GM18870 (cell line): ENCODE measurements around the gene FNBP1.

Experiments used
- ATAC-seq: cut with Tn5 transposase; IDR thresholded peaks from one replicate; pipeline ENCODE4 v1.9.1; 2021; ENCODE audit warnings: moderate library complexity; ENCODE audit not compliant: unreplicated experiment

FNBP1 gene

DNA sequence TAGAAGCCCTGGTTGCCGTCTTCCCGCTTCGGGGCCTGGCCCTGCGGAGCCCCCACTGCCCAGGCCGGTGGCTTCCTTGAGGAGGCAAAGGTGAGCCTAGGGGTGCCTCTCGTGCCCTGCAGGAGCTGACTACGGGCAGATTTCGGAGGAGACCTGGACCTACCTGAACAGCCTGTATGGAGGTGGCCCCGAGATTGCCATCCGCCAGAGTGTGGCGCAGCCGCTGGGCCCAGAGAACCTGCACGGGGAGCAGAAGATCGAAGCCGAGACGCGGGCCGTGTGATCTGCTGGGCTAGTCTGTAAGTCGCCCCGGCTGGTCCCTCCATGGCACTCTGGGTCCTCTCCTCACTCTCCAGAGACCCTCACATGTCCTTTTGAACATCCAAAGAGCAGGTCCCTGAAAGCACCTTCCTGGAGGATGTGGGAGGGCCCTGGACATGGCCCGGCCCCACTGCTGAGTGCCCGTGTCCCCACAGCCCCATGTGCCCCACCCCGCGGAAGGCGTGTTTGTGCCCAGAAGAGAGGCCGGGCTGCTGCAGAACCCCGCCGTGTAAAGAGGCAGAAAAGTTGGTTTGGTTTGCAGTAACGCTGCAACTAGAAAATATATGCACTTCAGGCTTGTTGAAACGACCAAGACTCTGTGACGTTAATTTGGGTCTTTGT is 162.9 kb downstream of the FNBP1 start:
- no peak for ATAC-seq

DNA sequence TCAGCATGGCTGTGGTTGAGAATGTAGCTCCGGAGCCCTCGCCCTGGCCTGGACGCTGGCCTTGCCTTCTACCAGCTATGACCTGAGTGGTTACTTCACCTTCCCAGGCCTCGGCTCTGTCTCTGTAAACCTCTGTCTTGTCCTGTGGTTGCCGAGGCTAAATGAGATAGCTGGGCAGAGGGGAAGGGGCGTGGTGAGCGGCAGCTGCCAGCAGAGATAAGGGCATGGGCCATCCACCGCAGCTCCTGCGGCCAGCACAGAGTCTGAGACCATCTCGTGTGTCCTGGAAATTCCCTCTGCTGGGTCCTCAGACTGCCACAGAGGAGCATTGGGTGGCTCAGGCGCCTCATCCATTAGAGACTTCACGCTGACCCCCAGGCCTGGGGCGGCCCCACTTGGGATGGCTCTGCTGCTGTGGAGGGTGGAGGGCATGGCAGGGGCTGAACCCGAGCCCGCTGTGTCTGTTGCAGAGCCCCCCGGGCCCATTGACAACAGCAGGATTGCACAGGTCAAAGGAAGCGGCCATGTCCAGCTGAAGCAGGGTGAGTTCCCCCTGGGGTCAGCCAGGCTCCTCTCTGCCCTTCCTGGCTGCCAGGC is 163.8 kb downstream of the FNBP1 start:
- no peak for ATAC-seq

DNA sequence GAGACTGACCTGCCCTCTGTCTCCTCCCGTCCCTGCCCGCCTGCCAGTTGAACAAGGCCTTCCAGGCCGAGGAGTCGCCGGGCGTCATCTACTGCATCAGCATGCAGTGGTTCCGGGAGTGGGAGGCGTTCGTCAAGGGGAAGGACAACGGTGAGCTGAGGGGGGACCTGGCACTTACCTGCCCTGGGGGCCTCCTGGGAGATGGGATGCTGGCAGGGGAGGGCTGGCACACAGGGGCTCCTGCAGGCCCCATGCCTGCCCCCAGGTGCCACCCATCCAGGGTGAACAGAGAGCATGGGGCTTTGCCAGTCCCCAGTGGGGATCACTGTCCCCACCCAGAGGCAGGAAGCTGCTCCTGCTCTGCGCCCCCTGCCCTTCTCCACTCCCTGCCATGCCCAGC is 164.7 kb downstream of the FNBP1 start:
- no peak for ATAC-seq

DNA sequence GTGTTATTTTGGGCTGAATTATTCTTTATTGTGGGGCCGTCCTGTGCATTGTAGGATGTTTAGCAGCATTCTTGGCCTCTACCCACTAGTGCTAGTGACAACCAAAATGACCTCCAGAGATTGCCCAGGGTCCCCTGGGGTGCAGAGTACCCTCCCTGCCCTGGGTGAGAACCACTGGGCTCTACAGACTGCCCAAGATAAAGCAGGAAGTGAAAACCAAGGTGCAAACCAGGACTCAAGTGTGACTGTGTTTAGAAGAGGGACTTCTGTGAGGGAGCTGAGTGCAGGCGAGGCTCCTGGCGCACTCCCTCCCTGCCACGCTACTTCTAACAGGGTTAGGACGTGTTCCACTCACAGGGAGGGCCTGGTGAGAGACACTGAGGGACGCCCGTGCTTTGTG is 166.2 kb downstream of the FNBP1 start:
- no peak for ATAC-seq

- ATAC-seq, result no peak
Measured at GRCh38 chr9:129875687-129876395, 167.1 kb downstream of the FNBP1 start.

DNA sequence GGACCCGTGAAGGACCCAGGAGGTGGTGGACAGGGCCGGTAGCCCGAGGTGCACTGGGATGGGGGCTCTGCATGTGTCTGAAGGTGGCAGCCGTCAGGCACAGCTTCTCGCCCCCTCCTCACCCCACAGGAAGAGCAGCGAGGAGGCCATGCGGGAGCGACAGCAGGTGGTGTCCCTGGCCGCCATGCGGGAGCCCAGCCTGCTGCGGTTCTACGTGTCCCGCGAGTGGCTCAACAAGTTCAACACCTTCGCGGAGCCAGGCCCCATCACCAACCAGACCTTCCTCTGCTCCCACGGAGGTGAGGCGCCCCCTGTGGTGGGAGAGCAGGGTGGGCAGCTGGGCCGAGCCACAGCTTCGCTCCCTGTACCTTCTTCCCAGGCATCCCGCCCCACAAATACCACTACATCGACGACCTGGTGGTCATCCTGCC is 167.8 kb downstream of the FNBP1 start:
- no peak for ATAC-seq

- ATAC-seq, result no peak
Measured at GRCh38 chr9:129874261-129875101, 168.5 kb downstream of the FNBP1 start.

- no peak for ATAC-seq
Measured at GRCh38 chr9:129873563-129874190, 169.3 kb downstream of the FNBP1 start.

DNA sequence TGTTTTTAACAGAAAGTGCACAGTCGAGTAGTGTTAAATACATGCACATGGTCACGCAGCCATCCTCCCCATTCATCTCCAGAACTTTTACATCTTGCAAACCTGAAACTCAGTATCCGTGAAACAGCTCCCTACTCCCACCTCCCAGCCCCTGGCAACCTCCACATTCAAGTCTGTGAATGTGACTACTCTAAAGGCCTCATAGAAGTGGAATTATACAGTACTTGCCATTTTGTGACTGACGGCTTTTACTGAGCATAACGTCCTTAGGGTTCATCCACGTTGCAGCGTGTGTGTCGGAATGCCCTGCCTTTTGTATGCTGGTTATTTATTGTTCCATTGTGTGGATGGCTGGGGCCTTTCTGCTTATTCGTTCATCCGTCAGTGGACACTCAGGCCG is 171.9 kb downstream of the FNBP1 start:
- no peak for ATAC-seq

DNA sequence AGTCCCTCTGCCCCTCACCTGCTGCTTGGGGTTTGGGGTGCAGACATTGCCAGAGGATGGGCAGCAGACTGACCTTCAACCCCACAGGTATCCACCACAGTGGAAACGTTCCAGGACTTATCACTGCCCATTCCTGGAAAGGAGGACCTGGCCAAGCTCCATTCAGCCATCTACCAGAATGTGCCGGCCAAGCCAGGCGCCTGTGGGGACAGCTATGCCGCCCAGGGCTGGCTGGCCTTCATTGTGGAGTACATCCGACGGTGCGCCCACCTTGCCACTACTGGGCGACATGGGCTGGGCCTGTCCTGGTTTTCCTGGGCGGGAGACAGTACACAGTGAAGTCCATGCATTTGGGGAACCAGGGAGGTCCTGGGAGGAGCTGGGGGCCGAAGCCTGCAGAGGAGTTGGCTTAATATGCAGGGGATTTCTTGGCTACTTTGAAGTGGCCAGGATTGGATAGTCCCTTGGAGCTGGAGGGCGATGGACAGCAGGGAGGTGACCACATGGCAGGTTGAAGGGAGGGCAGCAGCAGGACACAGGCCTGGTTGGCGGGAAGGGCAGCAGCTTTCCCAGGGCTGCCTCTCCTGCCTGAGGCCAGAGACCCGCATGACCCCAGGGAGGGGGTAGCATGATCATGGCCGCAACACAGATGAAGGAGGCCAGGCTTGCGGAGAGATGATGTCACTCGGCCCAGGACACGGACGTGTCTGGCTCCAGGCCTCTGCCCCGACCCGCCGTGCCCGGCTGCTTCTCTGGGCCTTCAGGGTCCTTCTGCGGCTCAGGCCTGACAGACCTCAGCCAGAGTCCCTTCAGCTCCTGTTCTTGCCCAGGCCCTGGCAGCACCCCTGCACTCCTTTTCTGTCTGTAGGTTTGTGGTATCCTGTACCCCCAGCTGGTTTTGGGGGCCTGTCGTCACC is 173.1 kb downstream of the FNBP1 start:
- no peak for ATAC-seq

DNA sequence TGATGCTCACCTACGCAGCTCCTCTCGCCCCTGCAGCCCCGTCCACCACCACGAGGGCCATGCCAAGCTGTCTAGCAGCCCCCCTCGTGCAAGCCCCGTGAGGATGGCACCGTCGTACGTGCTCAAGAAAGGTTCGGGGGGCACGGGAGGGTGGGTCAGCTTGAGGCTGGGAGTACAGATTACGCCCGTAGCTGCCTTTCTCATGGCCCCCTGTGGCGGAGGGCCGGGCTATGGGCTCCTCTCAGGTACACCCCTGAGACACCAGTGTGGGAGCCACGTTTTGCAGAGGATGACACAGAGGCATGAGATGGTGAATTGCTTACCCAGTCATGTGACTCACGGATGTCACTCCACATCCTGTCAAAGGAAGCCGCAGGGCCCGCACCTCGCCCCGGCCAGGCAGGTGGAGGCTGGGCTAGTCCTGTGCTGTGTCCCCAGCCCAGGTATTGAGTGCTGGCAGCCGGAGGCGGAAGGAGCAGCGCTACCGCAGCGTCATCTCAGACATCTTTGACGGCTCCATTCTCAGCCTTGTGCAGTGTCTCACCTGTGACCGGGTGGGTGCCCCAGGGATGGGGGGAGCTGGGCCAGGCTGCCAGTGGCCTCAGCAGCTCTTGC is 174.0 kb downstream of the FNBP1 start:
- no peak for ATAC-seq

DNA sequence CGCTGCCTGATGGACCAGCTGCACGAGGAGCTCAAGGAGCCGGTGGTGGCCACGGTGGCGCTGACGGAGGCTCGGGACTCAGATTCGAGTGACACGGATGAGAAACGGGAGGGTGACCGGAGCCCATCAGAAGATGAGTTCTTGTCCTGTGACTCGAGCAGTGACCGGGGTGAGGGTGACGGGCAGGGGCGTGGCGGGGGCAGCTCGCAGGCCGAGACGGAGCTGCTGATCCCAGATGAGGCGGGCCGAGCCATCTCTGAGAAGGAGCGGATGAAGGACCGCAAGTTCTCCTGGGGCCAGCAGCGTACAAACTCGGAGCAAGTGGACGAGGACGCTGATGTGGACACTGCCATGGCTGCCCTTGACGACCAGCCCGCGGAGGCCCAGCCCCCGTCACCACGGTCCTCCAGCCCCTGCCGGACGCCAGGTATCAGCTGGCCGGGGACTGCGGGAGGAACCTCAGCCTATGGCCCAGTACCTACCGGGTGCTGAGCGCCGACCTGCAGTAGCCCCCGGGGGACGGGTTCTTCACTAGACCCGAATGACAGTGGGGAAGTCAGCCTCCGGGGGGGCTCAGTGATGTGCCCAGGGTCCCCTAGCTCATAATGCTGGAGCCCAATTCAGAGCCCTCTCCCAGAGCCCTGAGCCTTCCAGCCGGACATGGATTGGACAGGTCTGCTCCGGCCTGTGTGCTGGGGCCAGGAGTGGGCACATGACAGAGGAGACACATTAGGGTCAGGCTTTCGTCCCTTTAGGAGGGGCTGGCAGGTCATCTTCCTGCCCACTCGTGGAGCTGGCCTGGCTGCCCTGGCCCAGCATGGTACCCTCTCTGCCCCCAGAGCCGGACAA is 174.7 kb downstream of the FNBP1 start:
- ATAC-seq, result no peak

DNA sequence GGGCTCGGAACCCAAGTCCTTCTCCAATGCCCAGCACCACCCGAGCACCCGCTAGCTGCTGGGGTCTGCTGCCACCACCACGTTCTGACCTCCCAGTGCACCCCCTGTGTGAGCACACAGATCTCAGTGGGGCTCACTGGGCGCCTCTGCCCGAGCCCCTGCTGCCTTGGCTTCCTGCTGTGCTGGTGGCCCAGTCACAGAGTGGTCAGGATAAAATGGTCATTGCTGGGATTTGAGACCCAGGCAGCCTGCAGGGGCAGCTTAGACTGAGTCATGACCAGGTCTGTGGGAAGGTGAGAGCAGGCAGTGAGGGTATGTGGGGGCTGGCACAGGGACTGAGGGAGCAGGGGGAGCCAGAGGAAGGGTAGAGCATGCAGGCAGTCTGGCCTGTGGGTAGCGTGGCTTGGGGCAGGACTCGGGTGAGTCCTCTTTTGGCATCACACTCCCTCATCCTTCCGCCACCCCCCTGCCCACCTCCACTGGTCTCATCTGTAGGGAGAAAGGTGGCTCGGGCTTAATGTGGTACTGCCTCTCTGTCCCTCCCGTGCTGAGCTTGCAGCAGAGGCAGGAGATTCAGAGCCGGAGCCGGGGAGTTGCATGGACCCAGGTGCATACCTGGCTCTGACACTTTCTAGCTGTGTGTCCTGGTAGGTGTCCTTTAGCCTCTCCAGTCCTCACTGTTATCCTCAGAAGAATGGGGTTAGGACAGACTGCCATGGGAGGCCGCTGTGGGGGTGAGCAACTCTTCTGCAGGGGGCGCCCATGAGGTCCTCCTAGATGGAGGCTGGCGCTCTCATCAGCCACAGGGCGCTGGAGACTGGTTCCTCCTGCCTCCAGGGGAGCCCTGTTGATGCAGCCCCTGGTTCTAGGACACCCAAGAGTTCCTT is 175.6 kb downstream of the FNBP1 start:
- no peak for ATAC-seq

- no peak for ATAC-seq
Measured at GRCh38 chr9:129866394-129867135, 176.4 kb downstream of the FNBP1 start.

DNA sequence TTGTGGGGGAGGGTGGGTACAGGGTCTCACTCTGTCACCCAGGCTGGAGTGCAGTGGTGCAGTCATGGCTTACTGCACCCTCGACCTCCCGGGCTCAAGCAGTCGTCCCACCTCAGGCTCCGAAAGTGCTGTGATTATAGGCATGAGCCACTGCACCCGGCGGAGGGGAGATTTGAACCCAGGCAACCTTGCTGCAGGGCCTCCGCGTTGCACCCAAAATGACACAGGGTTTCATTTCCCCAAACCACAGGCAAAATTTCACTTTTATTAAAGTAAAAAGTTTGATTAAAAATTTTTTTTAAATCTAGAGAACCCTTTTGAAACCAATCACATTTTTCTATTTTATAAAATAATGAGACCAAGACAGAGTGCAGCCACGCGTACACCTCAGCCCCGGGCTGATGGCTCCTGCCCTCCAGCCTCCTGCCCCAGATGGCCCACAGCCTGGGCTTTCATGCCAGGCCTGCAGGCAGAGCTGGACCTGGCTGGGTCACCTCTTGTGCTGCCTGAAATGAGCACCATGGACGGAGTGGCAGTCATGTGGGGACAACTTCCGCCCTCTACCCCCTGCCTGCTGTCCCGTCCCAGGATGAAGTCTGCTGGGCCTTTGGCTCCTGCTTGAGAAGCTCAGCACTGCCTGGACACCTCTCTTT is 177.2 kb downstream of the FNBP1 start:
- ATAC-seq, result no peak

GRCh38 chr9:129864991-129865647 is 177.9 kb downstream of the FNBP1 start:
- ATAC-seq, result no peak
